CD14-positive monocyte (primary cell): ENCODE results near the gene NR6A1. TPM values are rescaled to one million over a fixed set of nuclear protein-coding genes. Genes with fewer than 3 reads are reported as not detected.

ENCODE experiments used
- DNase-seq, 3 donors: peaks; one replicate each; pipeline ENCODE4 v3.0.0-alpha.2; 2011 to 2022
- H2AFZ ChIP-seq: 2 replicates; pipeline ENCODE4 v1.6.0; 2012; ENCODE audit warnings: mild to moderate bottlenecking, low read depth, low read length, inconsistent platforms; ENCODE audit not compliant: insufficient read depth, poor library complexity, severe bottlenecking
- H3K27ac ChIP-seq, 2 donors: 1 replicate in 1 of 2; 2 replicates in 1 of 2; pipeline ENCODE4 v1.5.1; 2012 to 2013; ENCODE audit warnings: low read length in 2 of 2, control low read depth in 1 of 2, inconsistent platforms in 1 of 2, low read depth in 1 of 2, mild to moderate bottlenecking in 1 of 2
- H3K27me3 ChIP-seq, 2 donors: one replicate each; pipeline versions ENCODE4 v1.6.0 to v1.6.1; 2011 to 2013; ENCODE audit warnings: low read length in 2 of 2; ENCODE audit not compliant: control insufficient read depth in 2 of 2, insufficient read depth in 2 of 2
- H3K36me3 ChIP-seq, 2 donors: replicated peaks in 1 of 2; 1 replicate in 1 of 2; 2 replicates in 1 of 2; pipeline versions ENCODE4 v1.5.1 to v1.6.1; 2012 to 2013; ENCODE audit warnings: low read length in 2 of 2, control low read depth in 1 of 2, inconsistent platforms in 1 of 2, mild to moderate bottlenecking in 1 of 2; ENCODE audit not compliant: insufficient read depth in 2 of 2, control insufficient read depth in 1 of 2
- H3K4me1 ChIP-seq, 2 donors: 1 replicate in 1 of 2; 2 replicates in 1 of 2; pipeline versions ENCODE4 v1.5.1 to v1.6.1; 2012 to 2013; ENCODE audit warnings: low read length in 2 of 2, control low read depth in 1 of 2, inconsistent platforms in 1 of 2, mild to moderate bottlenecking in 1 of 2, moderate library complexity in 1 of 2; ENCODE audit not compliant: insufficient read depth in 2 of 2, control insufficient read depth in 1 of 2
- H3K4me2 ChIP-seq: replicated peaks from 2 replicates; pipeline ENCODE3; 2012; ENCODE audit warnings: low read length, moderate library complexity, mild to moderate bottlenecking; ENCODE audit not compliant: poor library complexity, severe bottlenecking; ENCODE audit errors: extremely low read depth
- H3K4me3 ChIP-seq, 3 experiments: fragments of 200-600 bp in 1 of 3; sonication (generic) in 1 of 3; replicated peaks in 1 of 3; 1 replicate in 2 of 3; 2 replicates in 1 of 3; pipeline ENCODE4 v1.5.1; 2011 to 2013; ENCODE audit warnings: low read length in 3 of 3, mild to moderate bottlenecking in 3 of 3, control low read depth in 2 of 3, low read depth in 2 of 3, inconsistent platforms in 1 of 3, moderate library complexity in 1 of 3
- H3K79me2 ChIP-seq: 2 replicates; pipeline ENCODE4 v1.6.0; 2012; ENCODE audit warnings: mild to moderate bottlenecking, control low read depth, inconsistent platforms, low read length, moderate library complexity; ENCODE audit not compliant: insufficient read depth
- H3K9ac ChIP-seq: 2 replicates; pipeline ENCODE4 v1.6.0; 2017; ENCODE audit warnings: low read length, mild to moderate bottlenecking; ENCODE audit not compliant: insufficient read depth, poor library complexity, severe bottlenecking
- H3K9me3 ChIP-seq, 2 donors: replicated peaks in 1 of 2; 1 replicate in 1 of 2; 2 replicates in 1 of 2; pipeline versions ENCODE4 v1.5.1 to v1.6.1; 2012 to 2013; ENCODE audit warnings: low read length in 2 of 2, control low read depth in 1 of 2; ENCODE audit not compliant: control insufficient read depth in 1 of 2, insufficient read depth in 1 of 2
- H4K20me1 ChIP-seq: 2 replicates; pipeline ENCODE4 v1.6.0; 2012; ENCODE audit warnings: mild to moderate bottlenecking, low read length, control low read depth, moderate library complexity; ENCODE audit not compliant: insufficient read depth
- H3K27ac Mint-ChIP-seq, 7 donors: one replicate each; pipeline ENCODE4 v1.8.0; 2020; ENCODE audit warnings: mild to moderate bottlenecking in 7 of 7, mixed read lengths in 7 of 7, moderate library complexity in 6 of 7, inconsistent platforms in 2 of 7
- H3K27me3 Mint-ChIP-seq, 3 donors: one replicate each; pipeline ENCODE4 v1.8.0; 2021 to 2022; ENCODE audit warnings: low read depth in 3 of 3, mild to moderate bottlenecking in 3 of 3, mixed read lengths in 3 of 3, moderate library complexity in 3 of 3, inconsistent platforms in 1 of 3
- H3K36me3 Mint-ChIP-seq, 2 donors: one replicate each; pipeline ENCODE4 v1.8.0; 2020; ENCODE audit warnings: mixed read lengths in 2 of 2, inconsistent platforms in 1 of 2, mild to moderate bottlenecking in 1 of 2
- H3K4me1 Mint-ChIP-seq: one replicate; pipeline ENCODE4 v1.8.0; 2020; ENCODE audit warnings: mild to moderate bottlenecking, mixed read lengths
- H3K4me3 Mint-ChIP-seq, 2 donors: one replicate each; pipeline ENCODE4 v1.8.0; 2020; ENCODE audit warnings: mild to moderate bottlenecking in 2 of 2, mixed read lengths in 2 of 2, moderate library complexity in 1 of 2
- H3K9me3 Mint-ChIP-seq, 7 donors: one replicate each; pipeline ENCODE4 v1.8.0; 2020 to 2022; ENCODE audit warnings: mixed read lengths in 7 of 7, mild to moderate bottlenecking in 6 of 7, moderate library complexity in 6 of 7, inconsistent platforms in 2 of 7
- whole genome bisulfite sequencing: methylation state at CpG from one replicate; pipeline ENCODE4 v1.1.5; 2013; ENCODE audit warnings: missing lambda C conversion rate; ENCODE audit not compliant: insufficient coverage; 5-methylcytosine and 5-hydroxymethylcytosine counted together
- intact Hi-C, 2 donors: fragments of 100-400 bp; cut with micrococcal nuclease; formaldehyde crosslinking; loops; one replicate each; pipeline versions ENCODE4 v1.15.0 to v1.15.1; 2023
- polyA plus RNA-seq, 3 donors: library from polyadenylated mRNA; depleted of rRNA in 1 of 3; unstranded in 2 of 3; stranded (reverse) in 1 of 3; fragments of 300-500 nt in 2 of 3; fragments of >200 nt in 1 of 3; fragmentation: Illumina TruSeq in 2 of 3; gene quantifications; 1 replicate in 2 of 3; 2 replicates in 1 of 3; pipeline ENCODE4 v1.2.3, GENCODE V29; 2012 to 2021
- TF ChIP-seq, protein P1 (sequence below): fragments of 200-600 bp; IDR thresholded peaks from one replicate; pipeline ENCODE4 v1.8.0; 2022; ENCODE audit warnings: antibody characterized with exemption, mild to moderate bottlenecking

The NR6A1 gene
- polyA plus RNA-seq, 3 donors: 0.15 to 2.9 (median 0.28) TPM

DNA sequence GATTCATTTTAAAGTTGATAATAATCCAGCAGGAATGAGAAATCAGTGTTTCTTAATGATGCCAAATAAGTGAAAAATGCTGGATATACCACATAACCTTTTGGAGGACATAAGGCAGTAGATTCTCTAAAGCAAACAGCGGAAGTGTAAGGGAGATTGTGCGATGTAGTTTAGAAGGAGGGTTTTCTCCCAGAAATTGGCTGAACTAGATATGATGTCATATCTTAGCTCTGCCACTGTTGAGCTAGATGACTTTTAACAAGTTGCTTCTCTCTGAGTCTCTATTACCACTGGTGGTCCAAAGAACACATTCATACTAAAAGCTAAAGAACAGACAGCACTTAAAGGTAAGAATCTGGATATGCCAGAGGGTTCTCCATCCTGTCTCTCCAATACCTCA, 107.0 kb downstream of the NR6A1 start:
- 100% methylated on average over 1 of the region's 2 CpGs for WGBS
- H3K4me2 ChIP-seq: no peak overlapping the region
- Mint-ChIP-seq H3K27ac (no peak overlapping the region), H3K36me3 (no peaks in the 10 kb centered on the region), H3K4me3 (no peak overlapping the region), H3K27me3 (no peaks in the 10 kb centered on the region), H3K4me1 (peaks cover 28% of the 10 kb centered on the region), H3K9me3 (no peaks in the 10 kb centered on the region)
- intact Hi-C loops: no loop called here
- no peaks in the 10 kb centered on the region for H3K9me3 ChIP-seq
- H3K4me3 ChIP-seq: no peak overlapping the region
- no peak overlapping the region for H3K9ac ChIP-seq
- H2AFZ ChIP-seq: no peak overlapping the region
- H4K20me1 ChIP-seq: no peaks in the 10 kb centered on the region
- H3K27ac ChIP-seq: no peak overlapping the region
- H3K79me2 ChIP-seq: peaks cover 30% of the 10 kb centered on the region
- H3K27me3 ChIP-seq: no peaks in the 10 kb centered on the region
- DNase-seq: no peak
- TF ChIP-seq, protein P1, sequence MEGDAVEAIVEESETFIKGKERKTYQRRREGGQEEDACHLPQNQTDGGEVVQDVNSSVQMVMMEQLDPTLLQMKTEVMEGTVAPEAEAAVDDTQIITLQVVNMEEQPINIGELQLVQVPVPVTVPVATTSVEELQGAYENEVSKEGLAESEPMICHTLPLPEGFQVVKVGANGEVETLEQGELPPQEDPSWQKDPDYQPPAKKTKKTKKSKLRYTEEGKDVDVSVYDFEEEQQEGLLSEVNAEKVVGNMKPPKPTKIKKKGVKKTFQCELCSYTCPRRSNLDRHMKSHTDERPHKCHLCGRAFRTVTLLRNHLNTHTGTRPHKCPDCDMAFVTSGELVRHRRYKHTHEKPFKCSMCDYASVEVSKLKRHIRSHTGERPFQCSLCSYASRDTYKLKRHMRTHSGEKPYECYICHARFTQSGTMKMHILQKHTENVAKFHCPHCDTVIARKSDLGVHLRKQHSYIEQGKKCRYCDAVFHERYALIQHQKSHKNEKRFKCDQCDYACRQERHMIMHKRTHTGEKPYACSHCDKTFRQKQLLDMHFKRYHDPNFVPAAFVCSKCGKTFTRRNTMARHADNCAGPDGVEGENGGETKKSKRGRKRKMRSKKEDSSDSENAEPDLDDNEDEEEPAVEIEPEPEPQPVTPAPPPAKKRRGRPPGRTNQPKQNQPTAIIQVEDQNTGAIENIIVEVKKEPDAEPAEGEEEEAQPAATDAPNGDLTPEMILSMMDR: no peak
- H3K4me1 ChIP-seq: peaks cover 11 to 18% of the 10 kb centered on the region in 2 donors
- no peaks in the 10 kb centered on the region for H3K36me3 ChIP-seq

DNA sequence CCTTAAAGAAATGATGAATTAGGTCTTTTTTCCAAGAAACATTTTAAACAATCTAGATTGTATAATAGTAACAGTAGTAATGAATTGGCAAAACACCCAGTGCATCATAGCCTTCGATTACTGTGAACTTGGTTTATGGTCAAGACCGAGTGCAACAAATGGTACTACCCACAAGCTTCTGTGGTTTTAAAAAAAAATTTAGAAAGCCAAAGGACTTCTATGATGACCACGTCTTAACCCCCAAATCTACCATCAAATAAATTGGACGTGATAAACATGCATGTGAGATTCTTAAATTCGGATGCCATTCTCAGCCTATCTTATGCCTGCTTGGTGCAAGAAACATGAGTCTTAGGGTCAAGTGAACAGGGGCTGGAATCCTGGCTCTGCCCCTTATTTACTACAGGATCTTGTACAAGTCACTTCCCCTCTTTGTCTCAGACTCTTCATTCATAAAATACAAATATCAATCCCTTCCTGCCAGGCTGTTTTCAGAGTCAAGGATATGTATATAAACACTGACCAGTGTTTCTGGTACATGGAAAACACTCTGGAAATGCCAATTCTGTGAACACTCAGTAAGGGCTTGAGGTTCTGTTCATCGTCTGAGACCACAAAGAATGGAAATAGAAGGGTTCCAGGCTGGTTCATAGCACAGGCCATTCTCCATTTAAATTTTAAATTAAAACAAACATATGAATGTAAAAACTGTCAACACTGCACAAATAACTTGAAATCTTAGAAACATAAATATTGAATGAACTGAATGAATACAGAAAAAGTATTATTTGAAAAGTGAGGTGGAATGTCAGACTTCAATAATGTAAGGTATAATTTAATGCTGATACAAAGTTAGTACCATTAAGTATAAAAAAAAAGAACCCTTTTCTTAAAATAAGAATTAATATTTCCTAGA, 107.8 kb downstream of the NR6A1 start:
- Mint-ChIP-seq H3K27ac (no peak overlapping the region), H3K4me1 (peaks cover 36% of the 10 kb centered on the region), H3K4me3 (no peak overlapping the region), H3K9me3 (no peaks in the 10 kb centered on the region), H3K27me3 (no peaks in the 10 kb centered on the region), H3K36me3 (no peaks in the 10 kb centered on the region)
- intact Hi-C loops: no loop called here
- no peaks in the 10 kb centered on the region for H3K9me3 ChIP-seq
- H3K4me3 ChIP-seq: no peak overlapping the region
- H3K36me3 ChIP-seq: no peaks in the 10 kb centered on the region
- 92% methylated on average over 2 of the region's 6 CpGs for WGBS
- H3K27ac ChIP-seq: no peak overlapping the region
- no peak for DNase-seq
- peaks cover 15 to 24% of the 10 kb centered on the region in 2 donors for H3K4me1 ChIP-seq
- no peak overlapping the region for H2AFZ ChIP-seq
- H3K9ac ChIP-seq: no peak overlapping the region
- no peaks in the 10 kb centered on the region for H4K20me1 ChIP-seq
- TF ChIP-seq, protein P1: no peak
- no peak overlapping the region for H3K4me2 ChIP-seq
- peaks cover 30% of the 10 kb centered on the region for H3K79me2 ChIP-seq
- H3K27me3 ChIP-seq: no peaks in the 10 kb centered on the region
